ENCODE results near the gene ASB5. TPM values are rescaled to one million over a fixed set of nuclear protein-coding genes. Genes with fewer than 3 reads are reported as not detected.

The ASB5 gene
- not detected for total RNA-seq (2013)
- not detected for polyA plus RNA-seq
- not detected in 2 replicates for polyA minus RNA-seq
- total RNA-seq = 0 to 2.4 (median 0.04) reads per million in 11 experiments

- H3K27ac ChIP-seq (ENCODE audit: low read depth in 1 of 2, low read length in 2 of 2) = no peak within 1 kb of the TSS
- no peak for DNase-seq
- WGBS (ENCODE audit: insufficient coverage) = 100% methylated on average over 5 of the region's 11 CpGs
- Mint-ChIP-seq H3K4me1 (no peaks in the 10 kb centered on the region), H3K36me3 (no peaks in the 10 kb centered on the region), H3K27me3 (ENCODE audit: low read depth in 3 of 3) (peaks cover 2 to 6% (median 3%) of the 10 kb centered on the region in 3 donors), H3K4me3 (no peak within 1 kb of the TSS), H3K27ac (no peak within 1 kb of the TSS), H3K9me3 (no peaks in the 10 kb centered on the region)
- no peaks in the 10 kb centered on the region for H3K79me2 ChIP-seq (ENCODE audit: insufficient read depth, low read length)
- no peak for TF ChIP-seq CTCF (IDR thresholded peaks at IDR 0.05)
- intact Hi-C loops (cut with micrococcal nuclease) = no loop called here
- H3K9me3 ChIP-seq (replicated peaks in 1 of 2; ENCODE audit: control insufficient read depth in 1 of 2, insufficient read depth in 1 of 2, low read length in 2 of 2) = no peaks in the 10 kb centered on the region
- no peak within 1 kb of the TSS for H3K4me3 ChIP-seq (replicated peaks in 1 of 3; ENCODE audit: low read depth in 2 of 3, low read length in 3 of 3)
- no peaks in the 10 kb centered on the region for H3K27me3 ChIP-seq (ENCODE audit: control insufficient read depth in 2 of 2, insufficient read depth in 2 of 2, low read length in 2 of 2)
- no peak within 1 kb of the TSS for H3K9ac ChIP-seq (ENCODE audit: insufficient read depth, low read length, poor library complexity, severe bottlenecking)
- H3K4me1 ChIP-seq (ENCODE audit: control insufficient read depth in 1 of 2, insufficient read depth in 2 of 2, low read length in 2 of 2) = no peaks in the 10 kb centered on the region
- H4K20me1 ChIP-seq (ENCODE audit: insufficient read depth, low read length) = no peaks in the 10 kb centered on the region
- no peak within 1 kb of the TSS for H3K4me2 ChIP-seq (replicated peaks; ENCODE audit: extremely low read depth, low read length, poor library complexity, severe bottlenecking)
- H3K36me3 ChIP-seq (replicated peaks in 1 of 2; ENCODE audit: control insufficient read depth in 1 of 2, insufficient read depth in 2 of 2, low read length in 2 of 2) = no peaks in the 10 kb centered on the region
- no peak within 1 kb of the TSS for H2AFZ ChIP-seq (ENCODE audit: insufficient read depth, low read depth, low read length, poor library complexity, severe bottlenecking)
These were observed at the start of gene ASB5 for GRCh38 chr4:176268963-176269362. TSS of gene ASB5 (minus strand) at chr4:176269222. CDS start at chr4:176269108, 114 bp downstream.

- Histone ChIP-seq H3K79me2 (ENCODE audit: insufficient read depth, low read length) (peaks cover 11% of the 10 kb centered on the region), H3K36me3 (replicated peaks in 1 of 2; ENCODE audit: control insufficient read depth in 1 of 2, insufficient read depth in 2 of 2, low read length in 2 of 2) (no peaks in the 10 kb centered on the region), H3K27ac (ENCODE audit: low read depth in 1 of 2, low read length in 2 of 2) (no peak overlapping the region), H3K4me1 (ENCODE audit: control insufficient read depth in 1 of 2, insufficient read depth in 2 of 2, low read length in 2 of 2) (peaks cover 2 to 7% of the 10 kb centered on the region in 2 donors), H3K9me3 (replicated peaks in 1 of 2; ENCODE audit: control insufficient read depth in 1 of 2, insufficient read depth in 1 of 2, low read length in 2 of 2) (no peaks in the 10 kb centered on the region), H4K20me1 (ENCODE audit: insufficient read depth, low read length) (no peaks in the 10 kb centered on the region), H3K4me3 (replicated peaks in 1 of 3; ENCODE audit: low read depth in 2 of 3, low read length in 3 of 3) (no peak overlapping the region), H2AFZ (ENCODE audit: insufficient read depth, low read depth, low read length, poor library complexity, severe bottlenecking) (no peak overlapping the region), H3K4me2 (replicated peaks; ENCODE audit: extremely low read depth, low read length, poor library complexity, severe bottlenecking) (no peak overlapping the region), H3K27me3 (ENCODE audit: control insufficient read depth in 2 of 2, insufficient read depth in 2 of 2, low read length in 2 of 2) (peaks cover 0 to 3% of the 10 kb centered on the region in 2 donors), H3K9ac (ENCODE audit: insufficient read depth, low read length, poor library complexity, severe bottlenecking) (no peak overlapping the region)
- H3K36me3 Mint-ChIP-seq = peaks cover 1 to 7% of the 10 kb centered on the region in 2 donors
- H3K4me3 Mint-ChIP-seq = no peak overlapping the region
- H3K27me3 Mint-ChIP-seq (ENCODE audit: low read depth in 3 of 3) = peaks cover 0 to 5% (median 0%) of the 10 kb centered on the region in 3 donors
- H3K4me1 Mint-ChIP-seq = peaks cover 9% of the 10 kb centered on the region
- intact Hi-C loops (cut with micrococcal nuclease) = no loop called here
- WGBS (ENCODE audit: insufficient coverage) = 94% methylated on average over 2 of the region's 7 CpGs
- DNase-seq = no peak
- no peak overlapping the region for H3K27ac Mint-ChIP-seq
- no peak for TF ChIP-seq CTCF (IDR thresholded peaks at IDR 0.05)
- H3K9me3 Mint-ChIP-seq = no peaks in the 10 kb centered on the region
These were observed 44.7 kb upstream of the ASB5 start for GRCh38 chr4:176313596-176314336.

Measured in CD14-positive monocyte (primary cell).